Choroid plexus epithelial cell (primary cell): ENCODE measurements around the gene USP12.
"Not testable (repeated sequence)": the region's sequence is repeated elsewhere in the genome, so short reads cannot be mapped to it uniquely, and the experiment has no call there.

Experiments
- DNase-seq: peaks from one replicate; pipeline ENCODE4 v3.0.0-alpha.2; 2010; ENCODE audit warnings: low read depth
- H3K4me3 ChIP-seq: 2 replicates; pipeline ENCODE4 v1.5.1; 2011; ENCODE audit warnings: low read depth, mild to moderate bottlenecking, control low read depth, low read length, moderate library complexity
- TF ChIP-seq, protein P1 (sequence below): conservative IDR thresholded peaks from 2 replicates; pipeline ENCODE4 v1.5.1; 2011; ENCODE audit warnings: low read depth, mild to moderate bottlenecking, control low read depth, inconsistent platforms, low read length, moderate library complexity

The USP12 gene, protein sequence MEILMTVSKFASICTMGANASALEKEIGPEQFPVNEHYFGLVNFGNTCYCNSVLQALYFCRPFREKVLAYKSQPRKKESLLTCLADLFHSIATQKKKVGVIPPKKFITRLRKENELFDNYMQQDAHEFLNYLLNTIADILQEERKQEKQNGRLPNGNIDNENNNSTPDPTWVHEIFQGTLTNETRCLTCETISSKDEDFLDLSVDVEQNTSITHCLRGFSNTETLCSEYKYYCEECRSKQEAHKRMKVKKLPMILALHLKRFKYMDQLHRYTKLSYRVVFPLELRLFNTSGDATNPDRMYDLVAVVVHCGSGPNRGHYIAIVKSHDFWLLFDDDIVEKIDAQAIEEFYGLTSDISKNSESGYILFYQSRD

DNA sequence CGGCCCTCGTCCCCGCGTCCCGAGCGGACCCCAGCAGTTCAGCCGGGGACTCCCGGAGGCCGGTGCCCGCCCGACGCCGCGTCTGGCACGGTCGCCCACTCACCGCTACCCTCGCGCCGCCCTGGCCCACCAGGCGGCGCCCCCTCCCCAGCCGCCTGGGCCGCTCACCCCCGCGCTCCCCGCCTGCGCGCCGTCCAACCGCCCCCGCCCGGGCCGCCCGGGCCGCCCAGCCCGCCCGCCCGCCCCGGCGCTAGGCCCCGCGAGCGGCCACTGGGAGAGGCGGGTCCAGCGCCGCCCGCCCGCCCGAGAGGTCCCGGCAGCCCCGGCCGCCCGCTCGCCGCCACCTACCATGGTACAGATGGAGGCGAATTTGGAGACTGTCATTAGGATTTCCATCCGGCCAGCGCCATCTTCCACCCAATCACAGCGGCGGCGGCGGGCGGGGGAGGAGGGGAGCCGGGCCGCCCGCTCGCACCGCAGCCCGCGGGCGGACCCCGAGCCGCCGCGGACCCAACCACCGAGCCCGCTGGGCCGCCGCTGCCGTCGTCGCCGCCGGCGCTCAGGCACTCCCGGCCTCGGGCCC lies at the start of gene USP12:
TSS of gene USP12 (minus strand) at position 568 of the 583 bp plus-strand sequence. CDS start at position 396, 172 bp downstream.
- TF ChIP-seq, protein P1, sequence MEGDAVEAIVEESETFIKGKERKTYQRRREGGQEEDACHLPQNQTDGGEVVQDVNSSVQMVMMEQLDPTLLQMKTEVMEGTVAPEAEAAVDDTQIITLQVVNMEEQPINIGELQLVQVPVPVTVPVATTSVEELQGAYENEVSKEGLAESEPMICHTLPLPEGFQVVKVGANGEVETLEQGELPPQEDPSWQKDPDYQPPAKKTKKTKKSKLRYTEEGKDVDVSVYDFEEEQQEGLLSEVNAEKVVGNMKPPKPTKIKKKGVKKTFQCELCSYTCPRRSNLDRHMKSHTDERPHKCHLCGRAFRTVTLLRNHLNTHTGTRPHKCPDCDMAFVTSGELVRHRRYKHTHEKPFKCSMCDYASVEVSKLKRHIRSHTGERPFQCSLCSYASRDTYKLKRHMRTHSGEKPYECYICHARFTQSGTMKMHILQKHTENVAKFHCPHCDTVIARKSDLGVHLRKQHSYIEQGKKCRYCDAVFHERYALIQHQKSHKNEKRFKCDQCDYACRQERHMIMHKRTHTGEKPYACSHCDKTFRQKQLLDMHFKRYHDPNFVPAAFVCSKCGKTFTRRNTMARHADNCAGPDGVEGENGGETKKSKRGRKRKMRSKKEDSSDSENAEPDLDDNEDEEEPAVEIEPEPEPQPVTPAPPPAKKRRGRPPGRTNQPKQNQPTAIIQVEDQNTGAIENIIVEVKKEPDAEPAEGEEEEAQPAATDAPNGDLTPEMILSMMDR = no peak
- peak within 1 kb of the TSS; percentile 76 for H3K4me3 ChIP-seq
- no peak for DNase-seq

GRCh38 chr13:27219611-27220010 lies 48.0 kb upstream of the USP12 start:
- TF ChIP-seq, protein P1 = no peak
- no peak for DNase-seq
- H3K4me3 ChIP-seq = no peak overlapping the region

- peak; percentile 6 for DNase-seq
- H3K4me3 ChIP-seq = not testable (repeated sequence)
Measured at GRCh38 chr13:27218861-27219260, 47.2 kb upstream of the USP12 start.

DNA sequence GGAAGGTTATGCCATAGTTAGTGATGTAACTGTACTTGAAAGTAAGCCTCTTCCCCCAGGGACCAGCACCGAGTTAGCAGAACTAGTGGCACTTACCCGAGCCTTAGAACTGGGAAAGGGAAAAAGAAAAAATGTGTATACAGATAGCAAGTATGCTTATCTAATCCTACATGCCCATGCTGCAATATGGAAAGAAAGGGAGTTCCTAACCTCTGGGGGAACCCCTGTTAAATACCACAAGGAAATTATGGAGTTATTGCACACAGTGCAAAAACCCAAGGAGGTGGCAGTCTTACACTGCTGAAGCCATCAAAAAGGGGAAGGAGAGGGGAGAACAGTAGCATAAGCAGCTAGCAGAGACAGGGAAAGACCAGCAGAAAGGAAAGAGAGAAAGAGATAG lies 46.2 kb upstream of the USP12 start:
- not testable (repeated sequence) for DNase-seq, H3K4me3 ChIP-seq

DNA sequence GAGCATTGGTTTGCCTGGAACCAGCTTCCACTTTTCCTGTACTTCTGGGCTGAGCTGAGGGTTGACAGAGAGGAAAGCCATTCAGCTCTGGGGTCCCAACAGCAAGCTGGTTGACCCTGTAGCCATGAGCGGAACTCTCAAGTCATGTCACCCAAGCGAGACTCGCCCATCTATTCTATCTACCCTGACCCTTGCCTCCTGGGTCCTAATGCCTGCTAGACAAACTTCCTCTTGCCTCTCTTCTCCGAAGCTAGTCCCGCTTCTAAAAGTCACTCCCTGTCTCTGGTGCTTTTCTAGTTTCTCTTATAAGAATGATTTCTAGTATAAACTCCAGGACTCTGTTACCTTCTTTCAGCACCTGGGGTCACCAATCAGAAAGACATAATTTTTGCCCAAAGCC lies 41.8 kb upstream of the USP12 start:
- not testable (repeated sequence) for H3K4me3 ChIP-seq, DNase-seq

GRCh38 chr13:27211771-27212364 lies 40.3 kb upstream of the USP12 start:
- DNase-seq = peak; percentile 70
- TF ChIP-seq, protein P1 = no peak
- H3K4me3 ChIP-seq = no peak overlapping the region

DNA sequence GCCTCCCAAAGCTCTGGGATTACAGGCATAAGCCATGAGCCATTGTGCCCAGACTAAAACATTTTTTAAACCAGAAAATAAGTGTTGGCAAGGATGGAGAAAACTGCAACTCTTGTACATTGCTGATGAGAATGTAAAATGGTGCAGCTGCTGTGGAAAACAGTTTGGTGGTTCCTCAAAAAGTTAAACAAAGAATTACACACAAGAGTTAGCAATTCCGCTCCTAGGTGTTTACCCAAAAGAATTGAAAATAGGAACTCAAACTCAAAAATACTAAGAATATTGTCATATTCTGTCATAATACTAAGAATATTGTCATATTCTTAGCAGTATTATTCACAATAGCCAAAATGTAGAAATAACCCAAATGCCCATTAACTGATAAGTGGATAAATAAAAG lies 39.7 kb upstream of the USP12 start:
- DNase-seq = no peak
- TF ChIP-seq, protein P1 = no peak
- H3K4me3 ChIP-seq = no peak overlapping the region

GRCh38 chr13:27208514-27208913 lies 36.9 kb upstream of the USP12 start:
- no peak for DNase-seq
- TF ChIP-seq, protein P1 = no peak

More at GRCh38 chr13:27208514-27208913, 36.9 kb upstream of the USP12 start:
- H3K4me3 ChIP-seq = no peak overlapping the region
